ENCODE data around the gene MON1A. TPM values are rescaled to one million over a fixed set of nuclear protein-coding genes. Genes with fewer than 3 reads are reported as not detected.

Gene MON1A
- total RNA-seq, 2 donors from 2014 or later = 4.5 to 14.9 TPM

DNA sequence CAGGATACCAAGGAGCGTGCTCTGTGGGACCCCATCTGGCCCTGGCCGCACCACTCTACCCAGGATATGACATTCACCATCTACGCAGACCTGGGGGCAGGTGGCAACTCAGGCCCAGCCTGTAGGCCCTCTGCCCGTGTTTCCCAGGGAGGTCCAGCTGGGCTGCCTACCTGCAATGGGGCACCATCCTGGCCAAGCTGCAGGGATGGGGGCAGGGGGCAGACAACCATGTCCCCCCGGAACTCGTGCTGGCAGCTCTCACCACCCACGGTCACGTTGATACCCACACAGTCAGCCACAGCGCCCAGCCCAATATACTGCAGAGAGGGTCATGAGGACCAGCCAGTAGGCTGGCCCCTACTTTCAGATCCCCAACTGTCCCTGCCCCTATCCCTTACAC, 33.8 kb downstream of the MON1A start:
- H3K27me3 ChIP-seq = no peaks in the 10 kb centered on the region
- H3K9me3 ChIP-seq = no peaks in the 10 kb centered on the region
- H3K36me3 ChIP-seq = peaks cover 6% of the 10 kb centered on the region
- H3K27ac ChIP-seq = no peak overlapping the region
- intact Hi-C loops (cut with DNase I) = no loop called here
- TF ChIP-seq, protein P1, sequence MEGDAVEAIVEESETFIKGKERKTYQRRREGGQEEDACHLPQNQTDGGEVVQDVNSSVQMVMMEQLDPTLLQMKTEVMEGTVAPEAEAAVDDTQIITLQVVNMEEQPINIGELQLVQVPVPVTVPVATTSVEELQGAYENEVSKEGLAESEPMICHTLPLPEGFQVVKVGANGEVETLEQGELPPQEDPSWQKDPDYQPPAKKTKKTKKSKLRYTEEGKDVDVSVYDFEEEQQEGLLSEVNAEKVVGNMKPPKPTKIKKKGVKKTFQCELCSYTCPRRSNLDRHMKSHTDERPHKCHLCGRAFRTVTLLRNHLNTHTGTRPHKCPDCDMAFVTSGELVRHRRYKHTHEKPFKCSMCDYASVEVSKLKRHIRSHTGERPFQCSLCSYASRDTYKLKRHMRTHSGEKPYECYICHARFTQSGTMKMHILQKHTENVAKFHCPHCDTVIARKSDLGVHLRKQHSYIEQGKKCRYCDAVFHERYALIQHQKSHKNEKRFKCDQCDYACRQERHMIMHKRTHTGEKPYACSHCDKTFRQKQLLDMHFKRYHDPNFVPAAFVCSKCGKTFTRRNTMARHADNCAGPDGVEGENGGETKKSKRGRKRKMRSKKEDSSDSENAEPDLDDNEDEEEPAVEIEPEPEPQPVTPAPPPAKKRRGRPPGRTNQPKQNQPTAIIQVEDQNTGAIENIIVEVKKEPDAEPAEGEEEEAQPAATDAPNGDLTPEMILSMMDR (IDR thresholded peaks at IDR 0.05) = no peak
- H3K4me3 ChIP-seq = no peak overlapping the region
- no peak for DNase-seq
- H3K4me1 ChIP-seq = no peaks in the 10 kb centered on the region
- no peak overlapping the region for H3K9ac ChIP-seq (ENCODE audit: low read depth in 2 of 2, low read length in 2 of 2)

DNA sequence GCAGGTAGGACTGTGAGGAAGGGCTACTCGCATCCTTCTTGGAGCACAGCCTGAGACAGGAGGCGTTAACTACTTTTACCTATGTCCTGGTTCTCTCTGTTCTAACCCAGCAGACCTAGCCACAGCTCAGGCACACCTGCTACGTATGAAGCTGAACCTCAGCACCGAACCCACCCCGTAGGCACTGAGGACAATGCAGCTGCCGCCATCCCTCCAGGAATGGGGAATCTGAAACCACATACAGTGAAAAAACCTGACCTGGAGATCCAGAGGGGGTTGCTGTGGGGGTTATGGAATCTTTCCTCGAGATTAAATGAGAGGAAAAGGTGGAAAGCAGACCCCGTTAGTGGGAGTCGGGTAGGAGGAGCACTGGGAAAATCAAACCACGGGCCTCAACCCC, 40.3 kb downstream of the MON1A start:
- Histone ChIP-seq H3K9me3 (no peaks in the 10 kb centered on the region), H3K9ac (ENCODE audit: low read depth in 2 of 2, low read length in 2 of 2) (no peak overlapping the region), H3K36me3 (no peaks in the 10 kb centered on the region), H3K4me1 (no peaks in the 10 kb centered on the region), H3K4me3 (no peak overlapping the region), H3K27me3 (no peaks in the 10 kb centered on the region), H3K27ac (no peak overlapping the region)
- TF ChIP-seq, protein P1 (IDR thresholded peaks at IDR 0.05) = no peak
- DNase-seq = no peak
- intact Hi-C loops (cut with DNase I) = no loop called here

DNA sequence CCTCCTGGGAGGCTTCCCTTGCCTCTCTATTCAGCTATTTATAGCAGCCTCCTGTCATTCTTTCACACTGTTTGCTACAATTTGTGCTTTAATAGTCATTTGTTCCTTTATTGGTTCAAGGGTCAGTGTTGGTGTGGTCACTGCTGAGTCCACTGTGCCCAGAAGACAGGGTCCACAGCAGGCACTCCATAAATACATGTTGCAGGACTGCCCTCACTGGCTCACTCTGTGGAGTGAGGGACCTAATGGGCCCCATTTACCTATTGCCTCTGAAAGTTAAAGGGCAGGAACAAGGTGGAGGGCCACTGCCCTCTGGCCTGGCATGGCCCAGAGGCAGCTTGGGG, 42.7 kb downstream of the MON1A start:
- Histone ChIP-seq H3K9ac (ENCODE audit: low read depth in 2 of 2, low read length in 2 of 2) (no peak overlapping the region), H3K4me3 (no peak overlapping the region), H3K9me3 (no peaks in the 10 kb centered on the region), H3K36me3 (no peaks in the 10 kb centered on the region), H3K4me1 (no peaks in the 10 kb centered on the region), H3K27me3 (no peaks in the 10 kb centered on the region), H3K27ac (no peak overlapping the region)
- intact Hi-C loops (cut with DNase I) = no loop called here
- DNase-seq = no peak
- TF ChIP-seq, protein P1 (IDR thresholded peaks at IDR 0.05) = no peak

DNA sequence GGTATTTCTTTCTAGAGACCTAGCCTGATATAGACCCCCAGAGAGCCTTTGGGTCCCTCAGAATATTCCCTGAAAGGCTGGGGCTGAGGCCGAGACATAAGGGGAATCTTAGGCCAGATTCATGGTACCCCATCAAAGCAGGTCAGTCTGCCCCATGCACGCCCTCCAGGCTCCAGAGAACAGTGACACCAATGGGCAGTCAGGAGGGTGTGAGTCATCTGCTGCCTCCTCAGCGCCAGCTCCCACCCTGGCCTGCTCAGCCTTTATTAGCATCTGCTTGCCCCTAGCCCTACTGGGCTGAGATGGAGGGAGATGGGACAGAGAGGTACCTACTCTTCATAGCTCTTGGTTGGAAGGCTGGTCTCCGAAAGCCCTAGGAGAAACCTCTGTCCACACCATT, 45.6 kb downstream of the MON1A start:
- Histone ChIP-seq H3K27ac (no peak overlapping the region), H3K36me3 (no peaks in the 10 kb centered on the region), H3K27me3 (no peaks in the 10 kb centered on the region), H3K9ac (ENCODE audit: low read depth in 2 of 2, low read length in 2 of 2) (no peak overlapping the region), H3K4me1 (no peaks in the 10 kb centered on the region), H3K4me3 (no peak overlapping the region), H3K9me3 (no peaks in the 10 kb centered on the region)
- TF ChIP-seq, protein P1 (IDR thresholded peaks at IDR 0.05) = no peak
- intact Hi-C loops (cut with DNase I) = no loop called here
- no peak for DNase-seq

DNA sequence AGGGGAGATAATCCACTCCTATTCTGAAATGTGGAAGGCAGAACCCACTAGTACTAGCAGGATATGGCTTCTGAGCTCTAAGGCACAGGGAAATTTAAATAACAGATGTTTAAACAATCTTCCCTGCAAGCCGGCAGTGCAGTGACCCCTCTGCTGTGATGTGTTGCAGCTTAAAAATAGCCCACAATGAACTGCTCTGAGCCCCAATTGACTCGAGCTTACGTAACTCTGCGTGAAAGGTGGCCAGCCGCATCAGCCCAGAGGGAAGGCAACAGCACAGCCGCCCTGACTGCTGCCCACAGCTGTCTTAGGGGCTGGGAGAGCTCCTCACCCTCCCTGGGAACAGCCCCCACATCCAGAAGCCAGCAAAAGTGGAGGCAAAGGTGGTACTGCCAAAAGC, 47.4 kb downstream of the MON1A start:
- Histone ChIP-seq H3K27me3 (no peaks in the 10 kb centered on the region), H3K9ac (ENCODE audit: low read depth in 2 of 2, low read length in 2 of 2) (no peak overlapping the region), H3K27ac (no peak overlapping the region), H3K4me1 (no peaks in the 10 kb centered on the region), H3K36me3 (no peaks in the 10 kb centered on the region), H3K9me3 (no peaks in the 10 kb centered on the region), H3K4me3 (no peak overlapping the region)
- TF ChIP-seq, protein P1 (IDR thresholded peaks at IDR 0.05) = no peak
- intact Hi-C loops (cut with DNase I) = no loop called here
- no peak for DNase-seq
